ENCODE measurements around the gene ZDHHC13.

DNA sequence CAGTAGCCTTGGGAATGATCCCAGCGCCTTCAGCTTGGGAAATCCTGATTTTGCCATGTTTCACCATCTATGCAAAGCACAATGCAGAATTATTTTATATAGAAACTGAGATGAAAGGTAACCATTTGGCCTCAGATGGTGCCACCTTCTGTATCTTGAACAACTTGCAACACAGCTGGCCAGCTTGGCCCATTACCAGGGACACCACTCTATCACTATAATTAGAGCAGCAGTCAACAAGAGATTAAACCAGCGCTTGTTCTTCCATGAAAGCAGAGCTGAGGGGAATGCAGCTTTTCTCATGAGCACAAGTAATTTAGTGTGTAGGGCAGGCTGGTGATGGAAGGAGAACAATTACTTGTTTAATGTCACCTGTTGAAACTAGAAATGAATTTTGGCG lies 6.7 kb upstream of the ZDHHC13 start:
- TF ChIP-seq GABPA (IDR thresholded peaks at IDR 0.05 in 1 of 2, conservative IDR thresholded peaks at IDR 0.05 in 1 of 2) (no peak), TAF1 (conservative IDR thresholded peaks at IDR 0.05) (no peak), YY1 (IDR thresholded peaks at IDR 0.05) (no peak), MAX (IDR thresholded peaks at IDR 0.05) (no peak), JUND (IDR thresholded peaks at IDR 0.05) (no peak), EGR1 (IDR thresholded peaks at IDR 0.05; ENCODE audit: low read depth in 2 of 2) (no peak), REST (IDR thresholded peaks at IDR 0.05) (no peak), RAD21 (IDR thresholded peaks at IDR 0.05) (no peak), RXRA (IDR thresholded peaks at IDR 0.05) (no peak)
- TF ChIP-seq, protein P1, sequence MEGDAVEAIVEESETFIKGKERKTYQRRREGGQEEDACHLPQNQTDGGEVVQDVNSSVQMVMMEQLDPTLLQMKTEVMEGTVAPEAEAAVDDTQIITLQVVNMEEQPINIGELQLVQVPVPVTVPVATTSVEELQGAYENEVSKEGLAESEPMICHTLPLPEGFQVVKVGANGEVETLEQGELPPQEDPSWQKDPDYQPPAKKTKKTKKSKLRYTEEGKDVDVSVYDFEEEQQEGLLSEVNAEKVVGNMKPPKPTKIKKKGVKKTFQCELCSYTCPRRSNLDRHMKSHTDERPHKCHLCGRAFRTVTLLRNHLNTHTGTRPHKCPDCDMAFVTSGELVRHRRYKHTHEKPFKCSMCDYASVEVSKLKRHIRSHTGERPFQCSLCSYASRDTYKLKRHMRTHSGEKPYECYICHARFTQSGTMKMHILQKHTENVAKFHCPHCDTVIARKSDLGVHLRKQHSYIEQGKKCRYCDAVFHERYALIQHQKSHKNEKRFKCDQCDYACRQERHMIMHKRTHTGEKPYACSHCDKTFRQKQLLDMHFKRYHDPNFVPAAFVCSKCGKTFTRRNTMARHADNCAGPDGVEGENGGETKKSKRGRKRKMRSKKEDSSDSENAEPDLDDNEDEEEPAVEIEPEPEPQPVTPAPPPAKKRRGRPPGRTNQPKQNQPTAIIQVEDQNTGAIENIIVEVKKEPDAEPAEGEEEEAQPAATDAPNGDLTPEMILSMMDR (IDR thresholded peaks at IDR 0.05; ENCODE audit: low read depth, low read length, missing input control): no peak
